Retina (tissue), 1 donor: ENCODE results near the gene SEMA6A.

Experiments
- DNase-seq: peaks from one replicate; pipeline ENCODE4 v3.0.0-alpha.2; 2016

The SEMA6A gene

GRCh38 chr5:116428966-116429365 lies 145.7 kb downstream of the SEMA6A start:
- DNase-seq = no peak

- no peak for DNase-seq
Measured at GRCh38 chr5:116428413-116428812, 146.2 kb downstream of the SEMA6A start.

GRCh38 chr5:116424951-116425350 lies 149.7 kb downstream of the SEMA6A start:
- DNase-seq = no peak

- no peak for DNase-seq
Measured at GRCh38 chr5:116424258-116424615, 150.4 kb downstream of the SEMA6A start.

DNA sequence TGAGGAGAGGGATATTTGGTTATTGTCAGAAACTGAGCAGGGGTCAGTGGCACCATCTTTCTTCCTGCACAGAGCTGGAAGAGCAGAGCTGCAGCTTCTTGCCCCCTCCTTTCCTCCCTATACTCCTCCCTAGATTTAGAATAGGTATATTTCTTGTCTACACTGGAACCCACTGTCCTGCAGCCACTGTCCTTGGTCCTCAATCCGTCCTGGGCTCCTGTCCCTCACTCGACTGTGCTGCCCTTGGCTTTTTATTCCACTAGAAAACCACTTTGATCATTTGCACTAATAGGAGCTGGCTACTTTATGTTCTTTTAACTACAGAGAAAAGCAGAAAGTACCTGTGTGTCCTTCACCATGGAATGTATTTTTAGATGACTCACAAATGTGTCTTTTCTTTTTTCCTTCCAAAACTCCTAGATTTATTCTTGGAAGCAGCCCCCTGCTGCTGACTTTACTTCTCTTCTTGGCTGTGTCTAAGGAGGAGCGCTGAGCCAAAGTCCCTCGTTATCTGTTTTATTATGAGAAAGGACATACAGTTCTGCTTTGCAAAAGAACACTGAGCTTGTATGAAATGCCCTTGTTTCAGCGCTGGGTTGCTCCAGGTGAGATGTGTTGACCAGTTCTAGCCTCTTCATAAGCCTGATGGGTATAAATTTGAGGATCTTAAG lies 150.9 kb downstream of the SEMA6A start:
- no peak for DNase-seq

DNA sequence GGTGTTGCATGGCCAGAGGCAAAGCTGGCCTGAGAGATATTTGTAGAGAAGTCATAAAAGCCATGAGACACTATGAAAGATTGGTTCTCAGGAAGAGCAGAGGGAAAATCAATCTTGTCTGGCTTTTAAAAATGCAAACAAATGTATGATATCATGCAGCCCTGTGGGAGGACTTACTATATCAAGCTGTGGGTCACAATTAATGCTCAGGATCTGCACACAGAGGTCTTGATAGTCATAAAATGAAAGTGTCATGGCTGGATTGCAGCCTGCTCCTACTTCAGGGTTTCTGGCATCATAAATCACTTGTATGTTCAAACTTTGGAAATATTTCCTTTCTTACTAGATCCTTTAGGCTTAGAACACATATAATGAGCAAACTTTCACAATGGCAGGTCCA lies 151.5 kb downstream of the SEMA6A start:
- DNase-seq = no peak

- DNase-seq = no peak
Measured at GRCh38 chr5:116421080-116421629, 153.5 kb downstream of the SEMA6A start.

DNA sequence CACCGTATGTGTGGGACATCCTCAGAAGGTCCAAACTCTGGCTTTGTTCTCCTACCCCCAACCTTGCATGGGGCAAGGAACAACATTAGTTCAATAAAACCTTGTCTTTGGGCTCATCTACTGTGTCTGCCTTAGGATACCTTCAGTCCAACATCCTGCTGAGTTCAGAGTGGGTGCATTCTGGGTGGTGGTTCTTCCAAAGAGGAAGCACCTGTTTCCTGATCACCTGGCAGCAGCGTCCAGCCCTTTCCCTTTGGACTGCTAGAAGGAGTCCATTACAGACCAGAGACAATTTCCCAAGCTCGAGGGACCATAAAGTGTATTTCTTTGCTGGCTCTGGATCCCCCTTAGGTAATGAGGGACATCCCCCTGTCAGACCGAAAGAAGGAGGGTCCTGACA lies 154.1 kb downstream of the SEMA6A start:
- no peak for DNase-seq

GRCh38 chr5:116419258-116419657 lies 155.4 kb downstream of the SEMA6A start:
- no peak for DNase-seq

- no peak for DNase-seq
Measured at GRCh38 chr5:116418774-116419173, 155.8 kb downstream of the SEMA6A start.

DNA sequence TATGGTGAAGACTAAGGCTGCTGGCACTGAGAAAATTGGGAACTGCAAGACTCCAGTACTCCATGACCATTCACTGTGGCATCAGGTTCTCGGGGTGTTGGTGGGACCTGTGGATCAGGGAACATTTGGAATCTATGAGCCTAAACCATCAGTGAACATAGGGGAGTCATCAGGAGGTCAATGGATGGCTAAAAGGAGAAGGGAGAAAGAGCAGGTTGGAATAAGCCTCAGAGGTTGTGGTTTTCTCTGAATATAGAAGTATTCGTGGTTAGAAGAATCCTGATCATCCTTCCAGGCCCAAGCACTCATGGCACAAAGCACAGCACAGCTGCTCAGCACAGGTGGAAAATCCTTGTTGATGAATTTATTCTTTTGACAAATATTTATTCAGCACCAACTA lies 156.6 kb downstream of the SEMA6A start:
- DNase-seq = no peak

DNA sequence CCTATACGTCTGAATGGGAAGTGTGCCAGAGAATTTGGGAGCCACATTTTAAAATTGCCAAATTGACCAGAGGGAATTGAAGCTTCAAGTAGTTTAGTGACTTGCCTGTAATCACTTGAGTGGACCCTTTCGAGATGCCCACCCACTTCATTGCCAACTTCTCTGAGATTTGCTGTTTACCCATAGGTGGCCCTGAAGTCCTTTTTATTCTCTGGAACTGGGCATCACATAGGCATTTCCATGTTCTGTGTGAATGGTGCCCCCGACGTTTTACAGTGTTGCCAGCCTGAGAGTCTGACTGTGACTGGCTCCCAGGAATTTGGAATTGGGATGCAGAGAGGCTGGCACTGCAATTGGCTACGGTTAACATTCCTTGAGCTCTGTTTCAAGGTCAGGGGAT lies 158.6 kb downstream of the SEMA6A start:
- DNase-seq = no peak

DNA sequence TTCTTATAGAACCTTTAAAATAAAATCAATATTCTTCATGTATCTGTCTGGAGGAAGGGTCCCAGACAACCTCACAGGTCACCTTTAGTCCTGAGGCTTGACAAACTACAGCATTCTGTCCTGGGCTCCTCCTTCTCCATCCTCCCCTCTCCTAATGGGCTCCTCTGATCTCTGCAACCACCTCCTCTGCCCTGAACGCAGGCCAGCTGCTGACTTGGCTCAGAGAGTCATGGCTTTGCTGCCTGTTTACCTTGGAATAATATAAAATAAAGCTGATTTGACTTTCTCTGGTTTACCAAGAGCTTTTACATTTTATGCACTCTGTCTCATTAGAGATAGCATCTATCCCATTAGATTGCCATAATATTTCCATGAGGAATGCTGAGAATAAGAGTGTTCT lies 159.4 kb downstream of the SEMA6A start:
- DNase-seq = no peak

- no peak for DNase-seq
Measured at GRCh38 chr5:116411101-116411571, 163.5 kb downstream of the SEMA6A start.

- no peak for DNase-seq
Measured at GRCh38 chr5:116410336-116410890, 164.2 kb downstream of the SEMA6A start.

GRCh38 chr5:116409591-116410296 lies 164.9 kb downstream of the SEMA6A start:
- DNase-seq = no peak

DNA sequence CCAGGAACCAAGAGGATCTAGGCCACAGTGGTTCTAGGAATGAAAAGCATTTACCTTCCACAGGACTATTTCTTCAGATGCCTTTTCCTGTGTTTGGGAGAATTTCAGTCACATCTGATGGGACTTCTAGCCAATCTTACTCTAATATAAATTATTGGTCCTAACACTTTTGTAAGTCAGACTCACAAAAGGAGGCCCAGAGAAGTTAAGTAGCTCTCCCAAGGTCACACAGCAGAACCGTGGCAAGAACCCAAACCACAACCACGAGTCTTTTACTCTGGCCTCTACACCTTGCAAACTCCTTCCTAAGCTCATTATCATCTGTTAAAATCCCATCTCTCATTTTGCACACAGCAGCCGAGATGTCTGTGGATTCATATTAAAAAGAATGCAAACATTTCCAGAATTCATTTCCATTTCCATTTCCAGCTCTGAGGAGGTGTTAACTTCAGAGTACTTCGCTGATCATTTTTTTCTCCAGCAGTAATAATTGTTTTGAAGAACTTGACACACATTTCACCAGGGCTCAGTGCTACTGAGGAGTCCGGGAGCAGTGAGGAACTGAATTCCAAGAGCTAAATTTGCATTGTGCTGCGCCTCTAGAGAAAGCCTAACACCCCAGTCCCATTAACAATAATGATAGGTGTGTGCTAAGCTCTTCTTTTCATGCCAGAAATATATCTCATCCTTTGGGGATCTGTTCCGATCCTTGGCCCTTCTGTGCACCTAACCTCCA lies 168.1 kb downstream of the SEMA6A start:
- DNase-seq = no peak

GRCh38 chr5:116404792-116405191 lies 169.8 kb downstream of the SEMA6A start:
- DNase-seq = no peak

- no peak for DNase-seq
Measured at GRCh38 chr5:116404016-116404415, 170.6 kb downstream of the SEMA6A start.

GRCh38 chr5:116402235-116402634 lies 172.4 kb downstream of the SEMA6A start:
- DNase-seq = no peak

DNA sequence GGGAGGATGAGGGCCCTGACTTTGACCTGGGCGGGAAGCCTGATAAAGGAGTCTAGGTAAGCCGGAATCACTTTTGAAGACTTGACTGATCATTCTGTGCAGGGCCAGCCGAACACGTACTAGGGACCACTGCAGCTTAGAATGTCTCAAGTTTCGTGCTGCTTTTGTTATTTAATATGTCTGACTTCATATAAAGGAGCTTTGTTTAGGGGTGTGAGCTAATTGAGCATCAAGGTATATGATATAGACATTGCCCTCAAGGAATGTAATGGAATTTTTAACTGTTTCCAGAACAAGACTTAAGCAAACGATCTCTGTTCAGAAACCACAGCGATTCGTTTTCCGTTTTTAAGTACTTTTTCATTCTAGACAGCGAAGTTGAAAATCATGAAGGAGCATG lies 173.0 kb downstream of the SEMA6A start:
- no peak for DNase-seq

DNA sequence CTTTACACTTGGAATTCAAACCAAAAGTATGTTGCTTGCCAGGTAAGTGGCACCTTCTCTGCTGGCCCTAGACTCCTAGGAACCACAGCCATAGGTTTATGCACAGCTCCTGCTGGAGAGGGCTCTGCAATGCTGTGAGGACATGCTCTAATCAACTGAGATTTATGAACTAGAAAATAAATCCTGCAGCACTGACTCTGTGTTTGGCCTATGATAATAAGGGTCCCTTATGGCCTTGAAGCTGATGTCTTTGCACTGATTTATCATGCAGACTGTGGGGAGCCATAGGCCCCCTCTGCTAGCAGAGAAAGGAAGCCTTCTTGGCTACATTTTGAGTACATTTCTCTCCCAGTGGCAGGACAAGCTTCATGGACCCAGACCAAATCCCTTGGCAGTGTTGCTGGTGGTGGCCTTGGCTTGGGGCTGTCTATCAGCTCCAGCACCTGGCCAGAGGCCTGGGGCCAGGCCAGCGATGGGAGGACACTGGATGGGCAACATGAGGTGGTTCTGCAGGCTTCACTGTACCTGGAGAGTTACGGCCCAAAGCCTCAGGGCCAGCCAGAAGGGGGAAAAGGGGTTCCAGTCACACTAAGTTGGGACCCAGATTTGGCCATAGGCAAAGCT lies 178.0 kb downstream of the SEMA6A start:
- DNase-seq = no peak
